HUDEP-2 (cell line): ENCODE data around the gene LACC1.
A peak's percentile ranks its signal among the peaks of the same experiment; 100 is the strongest.

ENCODE experiments used
- DNase-seq, 76 experiments: peaks; one replicate each; lab custom pipeline; 2025; ENCODE audit not compliant: unreplicated experiment in 76 of 76; lab: John Stamatoyannopoulos, UW

LACC1 gene

DNA sequence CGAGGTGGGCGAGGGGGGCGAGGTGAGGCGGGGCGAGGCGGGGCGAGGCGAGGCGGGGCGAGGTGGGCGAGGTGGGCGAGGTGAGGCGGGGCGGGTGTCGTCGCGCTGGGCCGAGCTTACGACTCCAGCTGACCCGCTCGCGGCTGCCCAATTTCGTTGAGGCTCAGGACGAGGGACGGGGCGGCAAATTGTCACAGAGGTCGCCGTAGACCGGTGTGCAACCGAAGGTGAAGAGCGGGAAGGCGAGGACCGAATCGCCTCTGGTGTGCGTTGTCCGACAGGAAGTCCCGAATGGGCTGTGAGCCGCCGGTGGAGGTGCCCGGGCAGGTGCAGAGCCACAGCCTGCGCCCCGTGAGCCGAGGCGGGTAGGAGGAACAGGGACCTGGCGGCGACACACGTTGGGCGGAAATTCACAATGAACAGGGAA is at the start of gene LACC1:
Gene LACC1 (plus strand): TSS at position 150 of the 427 bp plus-strand sequence. CDS start 1,082 bp downstream, outside the sequence.
- peak in 12 of 76 experiments; percentile 2 to 44 (median 24) for DNase-seq

DNA sequence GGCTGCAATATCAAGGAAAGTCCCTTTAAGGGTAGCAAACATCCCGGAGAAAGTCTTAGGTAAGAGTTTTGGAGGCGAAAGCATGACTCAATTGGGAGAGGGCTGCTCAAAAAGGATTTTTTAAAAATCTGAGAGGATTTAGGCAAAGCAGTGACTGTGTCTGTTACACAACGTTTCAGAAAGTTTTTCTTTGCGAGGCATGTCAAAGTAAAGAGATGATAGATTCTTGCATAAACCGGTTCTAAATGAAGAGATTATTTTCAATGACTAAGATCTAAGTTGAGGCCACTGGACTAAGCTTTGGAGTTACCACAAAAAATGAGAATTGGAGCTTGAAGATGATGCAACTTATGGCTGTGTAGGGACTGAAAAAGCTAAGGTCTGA is 49.2 kb upstream of the LACC1 start:
- DNase-seq: no peak

DNA sequence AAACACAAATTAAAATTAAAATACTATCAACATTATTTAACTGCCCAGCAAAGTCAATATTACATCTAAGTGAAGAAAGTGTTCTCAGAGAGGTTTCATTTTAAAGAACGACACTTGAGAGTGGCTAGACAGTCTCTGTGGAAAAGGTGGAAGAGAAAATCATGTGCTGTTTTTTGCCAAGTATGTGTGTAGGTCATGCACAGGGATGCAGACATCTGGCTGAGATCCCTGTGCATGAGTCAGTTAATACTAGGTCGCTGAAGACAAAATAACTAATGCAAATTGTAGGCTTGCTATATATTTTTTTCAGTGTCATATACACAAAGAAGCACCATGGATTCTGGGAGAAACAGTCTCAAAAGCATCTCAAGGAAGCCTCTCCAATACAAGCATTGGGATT is 48.6 kb upstream of the LACC1 start:
- DNase-seq: no peak

DNA sequence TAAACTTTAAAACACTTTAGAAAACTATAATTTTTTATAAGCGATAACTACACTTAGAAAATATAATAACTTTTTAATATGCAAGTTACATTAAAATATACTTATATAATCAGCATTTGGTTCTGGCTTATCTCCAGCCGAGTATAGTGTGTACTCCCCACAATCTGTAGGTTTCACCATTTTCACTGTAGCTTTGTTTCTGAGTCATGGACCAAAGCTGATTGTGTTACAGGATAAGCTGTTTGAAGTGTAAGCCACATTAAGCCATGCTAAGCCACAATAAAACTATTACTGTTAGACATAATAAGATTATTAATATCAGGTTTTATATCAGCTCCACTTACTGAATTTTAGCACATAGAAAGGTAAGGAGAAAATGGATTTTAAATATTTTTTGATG is 44.0 kb upstream of the LACC1 start:
- DNase-seq: peak in 10 of 76 experiments; percentile 0 to 25 (median 4)

DNA sequence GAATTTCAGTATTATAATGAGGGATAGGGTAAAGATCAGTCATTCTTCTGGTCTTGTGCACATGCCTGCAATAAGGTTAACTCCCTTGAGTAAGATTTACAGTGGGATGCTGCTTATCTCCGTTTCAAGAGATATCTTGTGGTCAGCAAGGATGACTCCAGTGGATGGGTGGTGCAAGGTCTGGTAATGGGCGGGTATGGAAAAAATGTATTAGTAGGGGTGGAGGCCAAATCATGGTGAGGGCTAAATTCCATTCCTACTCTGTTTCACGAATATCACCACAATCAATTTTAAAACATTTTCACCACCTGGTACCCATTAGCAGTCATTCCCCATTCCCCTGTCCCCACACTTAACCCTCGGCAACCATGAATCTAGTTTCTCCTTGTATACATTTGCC is 40.8 kb upstream of the LACC1 start:
- DNase-seq: peak in 32 of 76 experiments; percentile 0 to 69 (median 19)

DNA sequence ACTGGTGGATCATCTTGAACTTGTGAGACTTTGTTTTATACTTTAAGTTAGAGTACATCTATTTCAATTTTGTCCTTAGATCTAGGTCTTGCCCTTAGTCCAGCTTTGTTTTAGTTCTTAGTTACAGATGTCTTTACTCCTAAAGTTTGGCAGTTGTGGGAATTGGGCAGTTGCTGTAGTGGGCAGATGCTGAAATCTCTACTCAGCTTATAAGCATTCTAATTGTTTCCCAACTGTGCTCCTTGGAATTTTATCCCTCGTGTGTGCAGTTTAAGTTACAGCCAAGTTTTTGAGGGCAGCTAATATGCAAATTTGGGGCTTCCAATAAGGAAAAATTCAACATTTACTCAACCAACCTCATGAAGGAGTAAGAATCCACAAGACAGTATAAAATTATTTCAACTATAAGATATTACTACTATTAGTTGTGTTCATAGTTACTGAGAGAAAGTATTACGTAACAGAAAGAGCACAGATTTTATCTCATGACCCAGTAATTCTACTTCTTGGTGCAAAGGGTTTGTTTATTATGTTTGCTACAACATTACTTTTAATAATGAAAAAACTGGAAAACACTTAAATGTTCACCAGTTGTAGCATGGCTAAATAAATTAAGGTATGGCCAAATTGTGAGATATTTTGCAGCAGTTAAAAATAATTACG is 33.1 kb upstream of the LACC1 start:
- no peak for DNase-seq

DNA sequence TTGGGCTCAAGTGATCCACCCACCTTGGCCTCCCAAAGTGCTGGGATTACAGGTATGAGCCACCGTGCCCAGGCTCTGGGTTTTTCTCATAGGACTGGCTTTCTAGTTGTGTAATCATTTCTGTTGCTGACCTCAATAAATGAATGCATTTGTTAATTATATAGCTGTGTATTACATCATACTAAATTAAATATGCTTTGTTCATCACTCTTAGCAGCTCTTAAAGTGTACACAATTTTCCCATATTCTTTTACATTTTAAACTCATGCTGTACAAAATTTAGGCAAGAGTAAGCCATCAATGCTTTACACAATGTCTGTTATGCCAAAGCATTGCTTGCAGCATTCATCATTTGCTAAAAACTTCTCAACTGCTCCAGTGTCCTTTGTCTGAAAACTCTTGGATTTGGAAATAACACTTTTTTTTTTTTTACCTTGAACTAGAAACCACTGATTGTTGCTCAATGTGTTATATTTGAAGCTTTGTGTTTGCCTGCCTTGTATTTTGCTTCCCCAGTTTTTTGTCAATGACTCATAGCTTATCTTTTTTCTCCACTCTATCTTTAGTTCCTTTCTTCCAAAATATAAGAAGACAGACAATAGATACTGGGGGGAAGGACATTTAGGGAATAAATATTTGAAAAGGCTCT is 31.6 kb upstream of the LACC1 start:
- DNase-seq: no peak

DNA sequence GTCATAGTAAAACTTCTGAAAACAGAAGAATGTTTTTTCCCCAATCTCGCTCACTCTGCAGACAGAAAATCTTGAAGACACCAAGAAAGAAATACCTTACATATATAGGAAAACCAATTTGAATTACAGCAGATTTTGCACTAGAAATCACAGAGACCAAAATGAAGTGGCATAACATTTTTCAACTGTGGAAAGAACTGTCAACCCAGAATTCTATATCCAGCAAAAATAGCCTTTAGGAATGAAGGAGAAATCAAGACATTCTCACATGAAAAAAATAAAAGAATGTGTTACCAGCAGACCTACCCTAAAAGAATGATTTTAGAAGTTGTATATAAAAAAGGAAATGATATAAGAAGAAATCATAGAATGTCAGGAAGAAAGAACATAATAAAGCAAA is 28.8 kb upstream of the LACC1 start:
- DNase-seq: no peak

DNA sequence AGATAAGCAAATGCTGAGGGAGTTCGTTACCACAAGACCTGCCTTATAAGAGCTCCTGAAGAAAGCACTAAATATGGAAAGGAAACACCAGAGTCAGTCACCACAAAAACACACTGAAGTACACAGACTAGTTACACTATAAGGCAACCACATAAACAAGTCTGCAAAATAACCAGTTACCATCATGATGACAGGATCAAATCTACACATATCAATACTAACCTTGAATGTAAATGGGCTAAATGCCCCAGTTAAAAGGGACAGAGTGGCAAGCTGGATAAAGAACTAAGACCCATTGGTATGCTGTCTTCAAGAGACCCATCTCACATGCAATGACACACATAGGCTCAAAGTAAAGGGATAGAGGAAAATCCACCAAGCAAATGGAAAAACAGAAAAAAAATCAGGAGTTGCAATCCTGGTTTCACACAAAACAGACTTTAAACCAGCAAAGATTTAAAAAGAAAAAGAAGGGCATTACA is 26.7 kb upstream of the LACC1 start:
- no peak for DNase-seq

DNA sequence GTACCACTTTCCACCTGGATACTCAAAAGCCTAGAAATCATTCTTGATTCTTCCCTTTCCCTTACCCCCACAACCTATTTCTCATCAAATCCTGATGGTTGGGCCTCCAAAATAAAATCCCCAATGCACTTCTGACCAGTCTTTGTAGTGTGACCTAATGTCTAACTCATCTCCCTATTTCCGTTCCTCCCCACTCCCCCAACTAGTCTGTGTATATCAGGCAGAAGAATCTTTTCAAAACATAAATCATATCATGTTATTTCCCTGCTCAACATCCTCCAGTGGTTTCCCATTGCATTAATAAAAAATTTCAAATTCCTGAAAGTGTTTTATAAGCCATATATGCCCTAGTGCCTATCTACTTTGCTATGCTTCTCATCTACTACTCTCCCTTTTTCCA is 17.8 kb upstream of the LACC1 start:
- no peak for DNase-seq

DNA sequence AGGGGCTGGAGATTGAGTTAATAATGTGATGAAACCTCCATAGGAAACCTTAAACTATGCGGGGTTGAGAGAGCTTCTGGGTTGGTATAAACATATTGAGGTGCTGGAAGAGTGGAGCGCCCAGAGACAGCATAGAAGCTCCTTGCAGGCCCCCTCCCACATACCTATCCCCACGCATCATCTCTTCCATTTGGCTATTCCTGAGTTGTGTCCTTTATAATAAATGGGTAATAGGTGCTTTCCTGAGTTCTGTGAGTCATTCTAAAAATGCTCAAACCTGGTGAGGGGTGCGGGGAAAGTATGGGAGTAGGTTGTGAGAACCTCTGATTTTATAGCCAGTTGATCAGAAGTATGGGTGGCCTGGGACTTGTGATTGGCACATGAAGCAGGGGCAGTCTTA is 14.8 kb upstream of the LACC1 start:
- DNase-seq: no peak

DNA sequence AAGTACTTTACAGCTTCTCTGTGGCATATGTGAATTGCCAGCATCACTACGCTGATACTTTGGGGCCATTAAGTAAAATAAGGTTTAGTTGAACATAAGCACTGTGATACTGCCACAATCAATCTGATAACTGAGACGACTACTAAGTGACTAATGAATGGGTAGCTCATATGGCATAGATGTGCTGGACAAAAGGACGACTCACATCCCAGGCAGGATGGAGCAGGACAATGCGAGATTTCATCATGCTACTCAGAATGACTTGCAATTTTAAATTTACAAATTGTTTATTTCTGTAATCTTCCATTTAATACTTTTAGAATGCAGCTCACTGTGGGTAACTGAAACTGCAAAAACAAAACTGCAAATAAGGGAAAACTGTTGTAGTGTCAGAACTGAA is 13.8 kb upstream of the LACC1 start:
- no peak for DNase-seq

DNA sequence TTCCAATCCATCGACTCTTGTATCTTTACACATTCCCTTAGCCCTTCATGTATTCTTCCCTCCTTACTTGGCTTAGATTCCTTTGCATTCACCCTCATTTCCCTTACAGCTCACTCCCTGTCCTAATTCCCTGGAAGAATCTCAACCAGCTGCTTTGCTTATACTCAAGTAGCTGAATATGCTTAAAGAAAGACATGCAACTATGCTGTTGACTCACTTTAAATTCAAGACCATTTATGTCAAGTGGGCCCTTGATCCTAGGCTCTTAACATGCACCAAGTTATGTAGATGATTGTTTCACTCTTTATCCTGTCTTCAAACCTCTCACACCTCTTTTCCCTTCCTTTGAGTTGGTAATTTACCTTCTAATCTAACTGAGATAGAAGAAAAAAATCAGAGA is 7.5 kb upstream of the LACC1 start:
- no peak for DNase-seq

DNA sequence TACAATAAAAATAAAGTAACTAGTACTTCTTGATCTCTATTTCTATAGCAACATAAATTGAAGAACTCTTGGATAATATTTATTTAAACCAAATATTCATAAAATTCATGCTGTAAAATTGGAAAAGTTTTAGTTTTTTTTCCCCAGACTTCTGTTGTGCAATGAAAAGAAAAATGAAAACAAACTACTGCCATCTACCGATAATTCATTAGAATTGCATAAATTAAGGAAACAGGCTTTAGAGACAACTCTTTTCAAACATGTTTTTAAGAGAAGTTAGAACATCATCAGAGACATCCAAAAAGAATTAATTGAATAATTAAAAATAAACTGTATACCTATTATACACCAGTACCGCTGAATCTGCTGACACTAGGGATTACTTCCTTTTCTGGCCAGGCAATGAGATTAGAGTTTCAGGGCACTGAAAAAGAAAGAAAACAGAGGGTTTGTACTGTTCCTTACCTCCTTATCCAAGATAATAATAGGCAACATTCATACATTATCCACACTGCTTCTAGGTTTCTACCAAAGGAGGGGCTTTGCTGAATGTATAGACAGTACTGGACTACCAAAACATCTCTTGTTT is 5.1 kb upstream of the LACC1 start:
- peak in 2 of 76 experiments; percentile 2 to 10 for DNase-seq

DNA sequence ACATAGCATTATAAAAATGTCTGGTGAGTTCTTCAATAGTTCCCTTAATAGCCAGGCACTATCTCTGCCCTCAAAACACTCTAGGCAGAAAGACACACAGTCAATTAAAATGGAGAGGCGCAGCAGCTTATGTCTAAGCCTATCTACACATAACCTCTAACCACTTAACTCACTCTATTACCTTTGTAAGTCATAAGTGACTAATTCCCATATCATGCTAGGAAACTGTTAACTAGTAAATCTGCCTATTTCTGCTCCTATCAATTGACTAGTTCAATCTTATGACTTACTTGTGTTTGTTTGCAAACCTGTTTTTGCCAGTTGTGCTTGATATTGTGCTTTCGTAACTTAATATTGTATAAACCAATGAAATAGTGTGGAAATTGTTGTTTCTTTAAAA is 3.3 kb upstream of the LACC1 start:
- DNase-seq: no peak

DNA sequence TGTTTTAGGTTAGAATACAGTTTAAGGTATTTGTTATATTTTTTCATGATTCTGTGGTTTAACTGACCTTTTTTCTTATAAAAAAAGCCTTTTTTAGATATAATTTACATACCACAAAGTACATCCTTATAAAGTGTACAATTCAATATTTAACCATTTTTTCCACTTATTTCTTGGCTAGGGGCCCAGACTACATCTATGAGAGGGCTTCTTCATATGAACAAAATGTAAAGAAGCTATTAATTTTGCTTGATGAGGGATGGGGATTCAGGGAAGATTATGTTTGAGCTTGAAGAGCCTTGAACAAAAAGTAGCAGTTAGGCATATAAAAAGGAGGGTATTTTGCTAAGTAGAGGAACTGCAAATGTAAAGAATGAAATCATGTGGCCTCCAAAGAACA is 2.4 kb upstream of the LACC1 start:
- no peak for DNase-seq

DNA sequence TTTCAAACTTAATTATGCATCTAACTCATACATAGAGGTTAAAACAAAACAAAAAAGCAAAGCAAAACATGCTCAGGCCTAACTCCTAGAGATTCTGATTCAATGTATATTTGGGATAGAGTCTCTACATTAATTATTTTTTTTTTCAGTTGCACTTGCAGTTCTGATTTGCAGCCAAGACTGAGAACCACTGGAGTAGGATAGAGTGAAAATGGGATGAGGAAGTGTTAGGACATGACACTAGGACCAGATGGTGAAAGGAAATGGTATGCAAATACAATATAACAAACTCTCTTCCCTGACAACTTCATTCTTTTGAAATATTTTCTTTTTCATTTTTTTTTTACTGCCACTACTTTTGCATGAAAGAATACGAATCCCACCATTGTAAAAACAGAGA is 1.9 kb upstream of the LACC1 start:
- no peak for DNase-seq

DNA sequence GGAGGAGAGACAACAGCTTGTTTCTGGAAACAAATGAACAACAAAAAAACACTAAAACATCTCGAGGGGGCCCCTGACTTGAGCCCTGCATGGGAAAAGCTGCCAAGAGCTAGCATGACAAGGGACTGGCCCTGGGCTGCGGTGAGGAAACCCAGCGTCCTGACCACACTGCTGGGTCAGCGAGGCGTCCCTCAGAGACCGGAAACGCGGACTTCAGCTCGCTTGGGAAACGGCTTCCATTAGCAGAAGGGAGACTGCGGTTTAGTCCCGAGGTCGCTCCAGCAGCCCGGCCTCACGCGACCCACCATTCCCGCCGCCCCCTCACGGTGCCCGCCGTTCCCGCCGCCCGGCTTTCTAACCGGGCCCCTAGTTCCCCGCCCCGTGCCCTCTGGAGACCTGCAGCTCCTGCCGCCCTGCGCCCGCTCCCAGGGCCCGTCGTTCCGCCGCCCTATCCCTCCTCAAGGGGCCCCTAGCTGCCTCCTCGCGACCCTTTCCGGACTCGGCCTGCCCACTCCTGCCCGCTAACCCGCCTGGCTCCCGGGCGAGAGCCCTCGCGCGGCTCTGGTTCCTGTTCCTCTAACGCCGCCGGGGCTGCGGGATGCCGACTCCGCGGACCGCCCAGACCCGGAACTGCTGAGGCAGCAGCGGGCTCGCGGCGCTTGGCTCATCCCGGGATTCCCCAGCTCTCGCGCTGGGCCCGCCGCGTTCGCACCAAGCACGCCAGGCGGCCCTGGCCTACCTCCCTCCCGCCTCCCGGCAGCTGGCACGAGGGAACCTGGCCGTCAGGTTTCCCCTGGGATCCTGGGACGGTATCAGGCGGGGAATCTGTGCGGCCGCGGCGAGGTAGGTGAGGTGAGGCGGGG is 581 bp upstream of the LACC1 start, which contains the start of gene CCDC122:
Gene CCDC122 (minus strand): TSS at position 849 of the 863 bp plus-strand sequence. CDS start 10,364 bp downstream, outside the sequence.
- peak in 32 of 76 experiments; percentile 2 to 44 (median 16) for DNase-seq

DNA sequence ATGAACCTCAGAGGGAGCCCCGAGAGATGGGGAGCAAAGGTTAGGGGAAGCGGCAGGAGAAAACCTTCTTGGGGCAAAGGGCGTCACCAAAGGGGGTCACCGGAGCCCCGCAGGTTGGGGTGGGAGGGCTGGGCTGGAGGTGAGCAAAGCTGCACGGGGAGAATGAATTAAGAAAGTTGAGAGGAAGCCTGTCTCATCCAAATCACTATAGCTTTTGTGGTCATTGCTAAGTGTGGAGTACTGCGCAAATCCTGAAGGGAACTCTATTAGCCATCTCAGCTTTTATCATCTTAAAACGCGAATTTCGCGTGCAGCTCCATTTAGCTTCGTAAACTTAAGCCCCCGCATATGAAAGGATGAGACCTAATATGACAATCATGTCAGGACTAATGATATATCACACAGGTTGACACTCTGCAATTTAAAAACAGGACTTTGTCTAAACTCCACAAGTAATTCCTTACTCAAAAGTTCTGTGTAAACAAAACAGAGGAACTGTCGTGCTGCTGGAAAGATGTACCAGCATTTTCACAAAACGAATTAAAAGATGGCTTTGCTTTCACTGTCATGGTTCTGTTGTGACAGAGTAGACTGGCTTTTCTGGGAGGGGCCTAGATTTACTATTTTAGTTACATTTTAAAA is 631 bp downstream of the LACC1 start:
- no peak for DNase-seq

DNA sequence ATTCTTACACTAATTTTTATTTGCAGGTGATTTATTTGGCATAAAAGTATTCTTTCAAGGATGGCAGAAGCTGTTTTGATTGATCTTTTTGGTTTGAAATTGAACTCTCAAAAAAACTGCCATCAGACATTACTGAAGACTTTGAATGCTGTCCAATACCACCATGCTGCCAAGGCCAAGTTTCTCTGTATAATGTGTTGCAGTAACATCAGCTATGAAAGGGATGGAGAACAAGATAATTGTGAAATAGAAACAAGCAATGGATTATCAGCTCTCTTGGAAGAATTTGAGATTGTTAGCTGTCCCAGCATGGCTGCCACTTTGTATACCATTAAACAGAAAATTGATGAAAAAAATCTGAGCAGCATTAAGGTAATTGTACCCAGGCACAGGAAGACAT is 1.2 kb downstream of the LACC1 start:
- DNase-seq: no peak
